Activated CD4-positive, CD25-positive, alpha-beta regulatory T cell treated with anti-CD3 and anti-CD28 coated beads, Interleukin-2, amount 50 U/mL, for 16 hours (primary cell): ENCODE results near the gene MICALL2.

Experiments used
- DNase-seq: peaks from one replicate; pipeline ENCODE4 v3.0.0-alpha.2; 2020; ENCODE audit warnings: low read depth, low spot score

Gene MICALL2

DNA sequence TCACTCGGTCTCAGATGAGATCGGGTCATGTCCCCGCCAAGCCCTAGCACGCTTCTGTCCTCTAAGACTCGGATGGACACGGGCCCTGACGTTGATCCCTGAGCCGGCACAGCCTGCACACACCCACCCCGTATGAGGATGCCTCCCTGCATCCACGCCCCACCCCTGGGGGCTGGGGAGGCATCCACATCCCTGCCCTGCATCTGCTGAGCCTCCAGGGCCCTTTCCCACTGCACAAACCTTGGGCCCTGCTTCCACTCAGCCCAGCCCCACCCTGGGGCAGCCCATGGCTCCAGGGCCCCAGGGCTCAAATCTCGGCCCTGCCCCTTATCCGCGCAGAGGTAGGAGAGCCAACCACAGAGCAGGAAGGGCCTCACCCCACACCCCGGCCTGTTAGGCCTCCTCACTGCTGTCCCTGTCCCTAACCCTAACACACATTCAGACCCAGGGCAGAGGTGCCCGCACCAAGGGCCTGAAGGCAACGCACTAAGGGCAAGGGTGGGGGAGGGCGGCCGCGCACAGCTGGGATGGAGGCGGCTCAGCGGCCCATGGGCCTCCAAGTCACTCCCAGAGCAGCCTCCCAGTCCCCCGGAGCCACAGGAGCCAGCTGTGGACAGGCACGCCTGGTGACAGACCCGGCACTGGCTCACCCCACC is 9.5 kb upstream of the MICALL2 start:
- no peak for DNase-seq

DNA sequence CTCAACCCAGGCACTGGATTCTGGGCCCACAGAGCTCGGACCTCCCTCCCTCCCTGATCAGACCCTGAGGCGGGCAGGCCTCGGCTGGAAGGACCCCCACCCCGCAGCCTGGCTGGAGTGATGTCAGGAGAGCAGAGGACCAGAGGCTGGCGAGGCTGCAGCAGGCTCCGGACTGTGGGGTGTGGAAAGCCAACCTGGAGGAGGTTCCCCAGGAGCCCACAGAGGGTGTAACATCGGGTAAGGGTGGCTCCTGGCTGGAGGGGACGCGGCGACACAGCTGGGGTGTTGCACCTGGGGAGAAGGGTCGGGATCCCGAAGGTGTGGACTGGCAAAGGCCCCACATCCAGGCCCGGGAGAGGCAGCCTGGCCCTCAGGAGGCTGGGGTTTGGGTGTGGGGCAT is 8.9 kb upstream of the MICALL2 start:
- DNase-seq, result no peak

DNA sequence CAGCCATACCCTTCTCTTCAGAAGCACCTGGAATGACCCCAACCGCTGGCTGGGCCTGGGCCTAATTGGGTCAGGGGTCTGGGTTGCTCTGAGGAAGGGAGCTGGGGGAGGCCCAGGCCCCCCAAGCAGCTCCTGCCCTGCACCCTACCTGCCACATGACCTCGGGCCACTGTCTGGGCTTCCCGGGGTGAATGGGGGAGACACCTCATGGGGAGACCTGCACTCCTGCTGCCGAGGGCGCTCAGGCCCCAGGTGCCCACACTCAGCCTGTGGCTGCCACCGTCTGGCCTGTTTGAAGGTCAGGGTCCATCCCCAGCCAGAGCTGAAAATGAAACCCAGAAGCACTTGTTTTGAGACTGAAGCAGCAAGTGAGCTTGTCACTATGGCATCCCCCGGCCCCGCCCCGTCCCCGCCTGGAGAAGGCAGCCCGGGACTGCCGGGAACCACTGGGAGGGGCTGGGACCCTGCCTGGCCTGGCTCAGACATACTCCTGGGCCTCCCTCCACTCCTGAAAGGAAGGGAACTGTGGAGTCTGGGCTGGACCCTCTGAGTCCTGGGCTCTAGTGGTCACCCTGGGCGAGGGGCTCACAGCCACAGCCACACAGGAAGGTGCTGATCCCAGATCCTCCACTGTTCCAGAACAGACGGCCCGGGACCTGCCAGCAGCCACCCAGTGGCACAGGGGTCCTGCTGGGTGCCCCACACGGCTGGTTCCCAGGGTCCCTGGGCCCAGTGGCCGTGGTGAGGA is 7.4 kb upstream of the MICALL2 start:
- DNase-seq, result no peak

DNA sequence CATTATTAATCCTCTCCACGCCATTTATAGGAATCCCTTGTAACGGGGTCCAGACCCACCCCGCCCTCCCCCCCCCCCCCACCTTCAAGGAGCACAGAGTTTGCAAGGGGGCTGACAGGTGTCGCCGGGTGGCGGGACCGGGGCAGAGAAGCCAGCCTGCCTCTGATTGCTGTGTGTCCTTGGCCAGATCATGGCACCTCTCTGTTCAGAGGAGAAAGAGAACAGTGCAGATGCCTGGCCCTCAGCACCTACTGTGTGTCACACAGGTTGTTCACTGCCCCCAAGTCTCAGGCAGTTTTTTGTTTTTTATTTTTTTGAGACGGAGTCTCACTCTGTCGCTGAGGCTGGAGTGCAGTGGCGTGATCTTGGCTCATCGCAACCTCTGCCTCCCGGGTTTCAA is 5.4 kb upstream of the MICALL2 start:
- no peak for DNase-seq

DNA sequence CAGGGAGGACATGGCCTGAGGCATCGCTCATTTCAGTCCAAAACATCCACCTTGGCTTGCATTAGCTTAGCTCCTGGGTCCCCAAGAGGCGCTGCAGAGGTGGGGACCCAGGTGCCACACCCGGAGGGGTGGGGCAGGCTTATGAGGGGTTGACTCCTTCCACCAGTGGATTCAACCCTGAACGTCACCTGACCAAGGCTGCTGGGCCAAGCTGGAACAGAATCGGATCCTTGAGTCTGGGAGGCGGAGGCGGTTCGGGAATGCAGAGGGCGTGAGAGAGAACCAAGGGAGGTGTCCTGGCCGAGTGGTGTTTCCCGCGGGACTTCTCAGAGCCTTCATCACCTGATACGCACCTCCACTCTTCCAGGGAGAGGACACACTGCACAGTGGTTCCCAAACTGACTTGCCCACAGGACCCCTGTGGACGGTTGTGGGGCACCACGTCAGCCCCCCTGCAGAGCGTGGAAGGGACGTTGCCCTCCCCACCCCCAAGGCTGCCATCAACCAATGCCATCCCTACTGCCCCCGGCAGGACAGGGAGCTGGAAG is 4.5 kb upstream of the MICALL2 start:
- DNase-seq, result no peak

- DNase-seq, result no peak
These were observed 2.5 kb upstream of the MICALL2 start for GRCh38 chr7:1461646-1462375.

DNA sequence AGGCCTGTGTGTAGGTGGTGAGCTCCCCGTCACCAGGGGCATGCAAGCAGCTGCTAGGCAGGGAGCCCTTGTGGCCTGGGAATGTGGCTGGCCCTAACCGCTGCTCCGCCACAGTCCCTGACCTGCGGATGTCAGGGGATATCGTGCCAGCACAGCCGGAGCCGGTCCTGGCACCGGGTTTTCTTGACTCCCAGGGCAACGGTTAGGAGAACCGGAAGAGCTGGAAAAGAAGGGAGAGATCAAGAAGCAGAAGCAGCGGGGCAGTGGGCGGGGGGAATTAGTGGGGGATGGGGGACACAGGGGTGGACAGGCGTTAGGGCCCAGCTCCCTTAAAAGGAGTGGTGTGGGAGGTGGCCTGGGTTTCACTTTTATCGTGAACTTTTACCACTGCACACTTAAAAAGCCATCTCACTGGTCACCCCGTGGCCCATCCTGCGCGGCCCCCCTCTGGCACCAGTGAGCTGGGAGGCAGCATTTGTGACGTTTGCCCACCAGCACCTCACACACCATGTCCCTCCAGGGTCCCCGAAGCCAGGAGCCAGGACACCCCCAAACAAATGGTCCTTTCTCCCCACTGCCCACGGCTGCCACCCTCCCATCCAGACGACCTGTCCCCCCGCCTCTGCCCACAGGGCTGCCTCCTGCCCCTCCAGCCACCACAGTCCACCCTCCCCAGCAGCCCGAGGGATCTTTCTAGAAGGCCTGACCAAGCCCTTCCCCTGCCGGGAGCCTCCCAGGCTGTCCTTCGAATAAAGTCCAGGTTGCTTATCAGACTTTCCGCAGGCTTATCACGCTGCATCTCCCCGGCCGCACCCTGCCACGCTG is 1.8 kb upstream of the MICALL2 start:
- no peak for DNase-seq

DNA sequence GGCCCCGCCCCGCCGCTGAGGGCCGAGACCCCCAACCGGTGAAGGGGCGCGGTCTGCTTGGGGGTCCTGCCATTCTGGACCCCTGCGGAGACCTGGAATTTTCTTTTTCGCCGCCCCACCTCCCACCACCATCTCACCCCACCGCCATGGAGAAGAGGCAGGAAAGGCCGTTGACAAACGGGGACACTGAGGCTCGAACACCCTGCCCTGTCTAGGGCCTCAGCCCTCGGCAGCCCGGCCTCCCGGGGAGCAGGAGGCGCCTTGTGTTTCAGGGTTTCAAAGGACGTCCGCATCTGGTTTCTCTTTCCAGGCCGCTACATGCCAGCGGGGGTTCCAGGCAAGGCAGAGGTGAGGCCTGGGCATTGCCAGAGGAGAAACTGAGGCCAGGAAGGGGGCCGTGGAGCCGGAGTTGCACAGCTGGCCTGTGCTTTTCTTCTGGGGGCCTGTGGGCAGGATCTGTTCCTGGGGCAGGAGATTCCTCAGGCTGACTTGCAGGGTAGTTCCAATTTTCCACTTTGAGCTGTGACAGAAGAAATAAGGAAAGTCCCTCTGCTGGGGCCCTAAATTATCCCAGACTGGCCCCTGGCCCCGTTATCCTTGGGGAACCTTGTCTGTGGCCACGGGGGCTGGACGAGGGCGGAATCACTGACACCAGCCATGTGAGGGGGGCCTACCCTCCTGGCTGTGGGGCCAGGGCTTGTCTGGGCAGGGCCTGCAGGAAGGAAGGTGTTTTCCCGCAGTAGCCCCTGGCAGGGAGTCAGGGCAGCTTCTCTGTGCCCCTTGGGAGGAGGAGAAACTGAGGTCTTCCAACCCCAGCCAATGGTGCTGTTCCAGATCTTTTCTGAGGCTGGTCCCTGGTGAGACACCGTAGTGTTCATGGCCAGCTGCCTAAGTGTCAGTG is 900 bp upstream of the MICALL2 start:
- no peak for DNase-seq

DNA sequence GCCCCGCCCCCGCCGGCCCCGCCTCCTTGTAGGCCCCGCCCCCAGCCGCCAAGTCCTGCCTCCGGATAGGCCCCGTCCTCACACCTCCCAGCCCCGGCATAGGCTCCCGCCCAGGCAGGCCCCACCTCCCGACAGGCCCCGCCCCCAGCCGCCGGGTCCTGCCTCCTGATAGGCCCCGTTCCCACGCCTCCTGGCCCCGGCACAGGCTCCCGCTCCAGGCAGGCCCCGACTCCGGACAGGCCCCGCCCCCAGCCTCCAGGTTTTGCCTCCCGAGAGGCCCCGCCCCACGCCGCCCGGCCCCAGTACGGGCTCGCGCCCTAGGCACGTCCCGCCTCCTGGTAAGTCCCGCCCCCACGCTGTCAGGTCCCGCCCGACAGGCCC is 232 bp upstream of the MICALL2 start:
- DNase-seq, result peak; percentile 87

DNA sequence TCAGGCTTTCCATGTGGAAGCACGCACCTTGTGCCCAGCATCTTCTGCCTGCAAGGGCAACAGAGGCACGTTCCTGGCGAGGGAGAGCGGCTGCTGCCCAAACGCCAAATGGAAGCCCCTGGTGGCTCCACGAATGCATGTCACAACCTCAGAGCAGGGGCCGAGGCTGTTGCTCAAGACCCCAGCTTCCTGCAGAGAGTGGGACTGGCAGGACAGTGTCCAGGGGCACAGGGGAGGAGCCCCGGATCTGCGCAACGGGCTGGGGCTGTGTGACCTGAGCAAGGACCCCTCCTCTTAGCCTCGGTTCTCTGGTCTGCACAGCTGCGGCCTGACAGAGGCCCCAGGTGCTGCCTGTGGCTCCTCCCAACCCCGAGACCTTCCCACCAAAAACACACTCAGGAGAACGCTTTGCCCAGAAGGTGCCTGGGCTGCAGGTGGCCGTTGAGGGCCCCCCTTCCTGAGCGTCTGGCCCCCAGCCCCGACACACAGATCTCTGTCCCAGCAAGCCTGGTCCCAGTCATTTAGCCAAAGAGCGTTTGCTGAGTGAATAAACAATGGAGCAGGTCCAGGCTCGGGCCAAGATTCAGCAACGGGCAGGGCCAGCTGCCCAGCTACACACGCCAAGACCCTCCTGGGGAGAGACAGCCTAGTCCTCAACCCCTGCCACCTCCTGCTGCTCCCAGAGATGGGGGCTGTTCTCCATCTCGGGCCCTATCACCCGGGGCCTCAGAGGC is 1.2 kb downstream of the MICALL2 start:
- no peak for DNase-seq

GRCh38 chr7:1457059-1457948 is 2.0 kb downstream of the MICALL2 start:
- DNase-seq, result no peak

DNA sequence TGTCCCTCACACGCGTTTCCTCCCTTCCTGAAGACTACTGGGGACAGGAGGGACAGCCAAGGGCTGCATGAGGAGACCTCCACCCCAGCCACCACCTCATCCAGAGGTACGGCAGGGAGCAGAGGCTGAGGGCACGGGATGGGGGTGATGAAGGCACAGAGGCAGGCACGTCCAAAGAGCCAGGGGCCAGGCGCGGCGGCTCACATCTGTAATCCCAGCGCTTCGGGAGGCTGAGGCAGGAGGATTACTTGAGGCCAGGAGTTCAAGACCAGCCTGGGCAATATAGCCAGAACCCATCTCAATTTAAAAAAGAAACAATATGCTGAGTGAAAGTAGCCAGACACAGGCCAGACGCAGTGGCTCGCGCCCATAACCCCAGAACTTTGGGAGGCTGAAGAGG is 3.3 kb downstream of the MICALL2 start:
- DNase-seq, result no peak

- DNase-seq, result no peak
These were observed 3.9 kb downstream of the MICALL2 start for GRCh38 chr7:1455241-1455939.

- DNase-seq, result no peak
These were observed 4.7 kb downstream of the MICALL2 start for GRCh38 chr7:1454542-1454941.

- no peak for DNase-seq
These were observed 7.1 kb downstream of the MICALL2 start for GRCh38 chr7:1452205-1452604.

GRCh38 chr7:1450987-1451386 is 8.3 kb downstream of the MICALL2 start:
- no peak for DNase-seq

DNA sequence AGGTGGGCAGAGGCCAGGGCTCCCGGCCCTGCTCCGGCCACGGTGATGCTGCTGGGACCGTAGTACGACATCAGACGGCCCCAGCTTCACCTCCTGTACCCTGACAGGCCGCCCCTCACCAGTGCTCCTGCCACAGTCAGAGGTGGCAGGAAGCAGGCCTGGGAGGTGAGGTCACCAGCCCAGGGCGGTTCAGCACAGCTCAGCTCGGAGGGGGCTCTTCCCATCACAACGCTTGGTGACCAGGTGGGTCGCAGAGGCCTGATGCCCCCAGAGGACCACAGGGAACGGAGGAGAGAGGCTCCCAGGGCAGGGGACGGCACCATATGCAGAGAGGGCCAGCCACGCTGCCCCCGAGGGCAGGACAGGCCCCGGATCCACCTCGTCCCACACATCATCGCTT is 8.8 kb downstream of the MICALL2 start:
- no peak for DNase-seq

DNA sequence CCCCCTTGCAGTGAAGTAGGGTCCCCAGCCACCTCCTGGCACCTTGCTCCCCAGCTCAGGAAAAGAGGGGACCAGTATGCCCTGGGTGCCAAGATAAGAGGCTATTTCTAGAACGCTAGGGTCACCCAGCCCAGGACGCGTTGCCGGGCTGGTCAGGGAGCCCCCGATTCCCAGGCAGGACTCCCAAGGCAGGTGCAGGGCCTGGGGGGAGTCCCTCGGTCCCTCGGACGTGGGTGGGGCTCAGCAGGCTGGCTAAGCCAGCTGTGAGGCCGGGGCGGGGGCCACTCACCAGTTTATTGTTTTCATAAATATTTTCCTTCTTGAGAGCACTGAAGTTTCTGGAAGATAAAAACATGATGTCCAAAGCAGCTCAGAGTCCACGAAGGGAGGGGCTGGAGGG is 9.3 kb downstream of the MICALL2 start:
- no peak for DNase-seq
